ENCODE results near the gene MEFV. TPM values are rescaled to one million over a fixed set of nuclear protein-coding genes. Genes with fewer than 3 reads are reported as not detected.
"Not testable (repeated sequence)": the region's sequence is repeated elsewhere in the genome, so short reads cannot be mapped to it uniquely, and the experiment has no call there.

The MEFV gene
- total RNA-seq, 1 experiment from 2014 or later, result not detected

DNA sequence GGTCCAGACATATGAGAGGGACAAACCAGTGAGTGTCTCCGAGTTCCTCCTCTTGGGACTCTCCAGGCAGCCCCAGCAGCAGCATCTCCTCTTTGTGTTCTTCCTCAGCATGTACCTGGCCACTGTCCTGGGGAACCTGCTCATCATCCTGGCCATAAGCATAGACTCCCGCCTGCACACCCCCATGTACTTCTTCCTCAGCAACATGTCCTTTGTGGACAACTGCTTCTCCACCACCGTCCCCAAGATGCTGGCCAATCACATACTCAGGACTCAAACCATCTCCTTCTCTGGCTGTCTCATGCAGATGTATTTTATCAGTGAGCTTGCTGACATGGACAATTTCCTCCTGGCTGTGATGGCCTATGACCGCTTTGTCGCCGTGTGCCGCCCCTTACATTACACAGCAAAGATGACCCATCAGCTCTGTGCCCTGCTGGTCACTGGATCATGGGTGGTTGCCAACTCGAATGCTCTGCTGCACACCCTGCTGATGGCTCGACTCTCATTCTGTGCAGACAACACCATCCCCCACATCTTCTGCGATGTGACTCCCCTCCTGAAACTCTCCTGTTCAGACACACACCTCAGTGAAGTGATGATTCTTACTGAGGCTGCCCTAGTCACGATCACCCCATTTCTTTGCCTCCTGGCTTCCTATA is 40.7 kb downstream of the MEFV start:
- no peak for DNase-seq (ENCODE audit: low read depth)

DNA sequence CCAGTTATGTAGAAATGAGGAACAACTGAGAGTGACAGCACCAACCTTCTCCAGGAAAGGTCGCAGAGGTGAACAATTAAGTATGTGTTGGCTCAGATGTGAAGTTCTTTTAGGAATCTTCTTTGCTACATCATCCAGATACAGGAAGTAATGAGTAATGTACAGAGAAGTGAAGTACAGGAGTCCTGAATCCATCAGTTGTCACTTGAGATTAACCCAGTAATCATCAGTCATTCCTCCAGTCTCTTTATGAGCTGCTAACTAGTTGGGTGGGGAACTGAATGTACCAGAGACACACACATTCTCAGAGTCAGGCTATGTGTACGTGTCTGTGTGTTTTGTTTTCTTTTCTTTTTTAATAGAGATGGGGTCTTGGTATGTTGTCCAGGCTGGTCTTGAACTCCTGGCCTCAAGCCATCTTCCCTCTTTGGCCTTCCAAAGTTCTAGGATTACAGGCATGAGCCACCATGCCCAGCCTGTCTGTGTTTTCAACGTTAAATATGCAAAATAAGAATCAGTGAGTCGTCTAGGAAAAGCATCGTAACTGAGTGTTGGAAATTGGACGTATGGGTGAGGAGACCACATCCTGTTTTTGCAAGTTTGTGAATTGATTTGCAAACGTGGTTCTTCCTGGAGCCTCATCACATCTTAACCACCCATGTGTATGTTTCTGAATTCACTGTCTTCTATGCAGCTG is 41.4 kb downstream of the MEFV start:
- no peak for DNase-seq (ENCODE audit: low read depth)

DNA sequence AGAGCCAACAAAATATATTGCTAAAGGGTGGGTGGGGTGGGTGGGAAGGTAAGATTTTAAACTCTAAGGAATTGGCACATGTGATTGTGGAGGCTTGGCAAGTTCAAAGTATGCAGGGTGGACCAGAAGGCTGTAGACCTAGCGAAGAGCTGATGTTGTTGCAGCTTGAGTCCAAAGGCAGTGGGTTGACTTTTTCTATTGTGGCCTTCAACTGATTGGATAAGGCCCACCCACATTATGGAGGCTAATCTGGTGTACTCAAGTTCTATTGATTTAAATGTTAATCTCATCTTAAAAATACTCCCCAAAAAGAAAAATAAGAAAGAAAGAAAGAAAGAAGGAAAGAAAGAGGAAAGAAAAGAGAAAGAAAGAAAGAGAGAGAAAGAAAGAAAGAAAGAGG is 43.9 kb downstream of the MEFV start:
- DNase-seq (ENCODE audit: low read depth), result no peak

DNA sequence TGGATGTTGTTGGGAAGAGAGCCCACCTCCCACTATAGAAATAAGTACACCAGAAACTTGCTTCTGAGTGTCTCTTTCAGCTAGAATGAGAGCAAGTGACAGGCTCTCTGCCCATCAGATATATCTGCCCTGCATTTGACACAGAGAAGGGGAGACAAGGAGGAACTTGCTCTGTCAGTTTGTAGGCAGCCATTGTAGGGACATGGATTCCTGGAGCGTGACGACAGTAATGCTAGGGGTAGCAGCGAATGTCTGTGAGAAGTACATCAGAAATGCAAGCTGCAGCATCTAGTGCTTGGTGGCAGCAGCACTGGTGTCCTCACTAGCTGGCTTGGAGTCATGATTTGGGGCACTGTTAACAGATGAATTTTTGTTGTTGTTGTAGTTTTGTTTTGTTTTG is 44.4 kb downstream of the MEFV start:
- no peak for DNase-seq (ENCODE audit: low read depth)

DNA sequence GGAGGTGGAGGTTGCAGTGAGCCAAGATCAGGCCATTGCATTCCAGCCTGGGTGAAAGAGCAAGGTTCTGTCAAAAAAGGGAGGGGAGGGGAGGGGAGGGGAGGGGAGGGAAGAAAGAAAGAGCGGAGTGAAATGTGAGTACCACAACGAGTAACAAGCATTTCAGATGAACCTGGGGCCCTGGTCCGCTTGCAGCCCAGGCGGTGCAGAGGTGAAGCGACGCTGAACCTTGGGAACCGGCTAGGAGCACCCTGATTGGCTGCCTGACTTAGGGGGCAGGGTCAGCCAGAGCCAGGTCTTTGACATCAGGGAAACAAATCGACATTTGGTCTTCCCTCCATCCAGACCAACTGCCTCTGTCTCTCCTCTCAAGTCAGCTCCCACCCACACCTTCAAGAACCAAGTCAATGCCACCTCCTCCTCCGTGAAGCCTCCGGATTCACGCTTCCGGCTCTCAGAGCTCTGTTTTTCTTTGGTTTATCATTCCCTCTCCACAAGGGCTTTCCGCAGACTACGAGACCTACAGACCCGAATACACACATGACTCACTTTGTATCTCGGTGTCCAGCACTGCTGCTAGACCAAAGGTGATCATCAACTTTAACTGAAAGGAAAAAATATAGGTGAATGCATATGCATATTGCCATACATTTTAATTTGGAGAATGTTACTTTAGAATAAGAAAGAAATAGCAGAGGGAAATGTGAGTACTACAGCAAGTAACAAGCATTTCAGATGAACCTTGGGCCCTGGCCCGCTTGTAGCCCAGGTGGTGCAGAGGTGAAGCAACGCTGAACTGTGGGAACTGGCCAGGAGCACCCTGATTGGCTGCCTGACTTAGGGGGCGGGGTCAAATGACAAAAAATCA is 49.1 kb downstream of the MEFV start:
- DNase-seq (ENCODE audit: low read depth), result no peak

DNA sequence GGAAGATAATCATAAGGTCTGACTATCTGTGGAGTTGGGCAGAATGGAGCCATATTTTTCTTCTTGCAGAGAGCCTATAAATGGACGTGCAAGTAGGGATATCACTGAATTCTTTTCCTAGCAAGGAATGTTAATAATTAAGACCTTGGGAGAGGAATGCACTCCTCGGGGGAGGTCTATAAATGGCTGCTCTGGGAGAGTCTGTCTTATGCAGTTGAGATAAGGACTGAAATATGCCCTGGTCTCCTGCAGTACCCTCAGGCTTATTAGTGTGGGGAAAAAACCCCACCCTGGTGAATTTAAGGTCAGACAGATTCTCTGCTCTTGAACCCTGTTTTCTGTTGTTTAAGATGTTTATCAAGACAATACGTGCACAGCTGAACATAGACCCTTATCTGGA is 50.5 kb downstream of the MEFV start:
- DNase-seq (ENCODE audit: low read depth), result not testable (repeated sequence)

DNA sequence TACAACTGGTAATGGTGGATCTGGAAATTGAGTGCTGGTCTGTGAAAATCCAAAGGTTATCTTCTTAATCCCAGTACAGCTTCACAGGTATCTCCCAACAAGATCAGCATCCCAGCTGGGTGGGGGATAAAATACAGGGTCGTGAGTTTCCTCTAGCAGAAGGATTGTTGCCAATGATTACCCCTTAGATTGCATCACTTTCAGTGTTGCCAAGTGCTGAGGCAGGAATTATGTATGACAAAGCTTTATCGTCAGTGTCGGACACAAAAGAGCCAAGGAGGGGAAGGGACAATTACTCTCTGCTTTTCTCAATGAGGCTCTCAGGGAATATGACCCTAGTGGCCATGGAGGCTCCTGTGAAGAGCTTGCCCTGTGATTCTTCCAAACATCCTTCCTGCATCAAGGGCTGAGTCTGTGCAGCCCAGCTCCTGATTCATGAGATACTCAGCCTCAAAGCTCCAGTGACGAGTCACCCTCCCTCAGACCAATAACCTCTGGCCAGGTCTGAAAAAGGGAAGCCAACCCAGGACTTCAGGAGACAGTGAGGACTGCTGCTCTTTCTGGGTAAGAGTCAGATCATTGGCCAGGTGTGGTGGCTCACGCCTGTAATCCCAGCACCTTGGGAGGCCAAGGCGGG is 53.4 kb downstream of the MEFV start:
- no peak for DNase-seq (ENCODE audit: low read depth)

DNA sequence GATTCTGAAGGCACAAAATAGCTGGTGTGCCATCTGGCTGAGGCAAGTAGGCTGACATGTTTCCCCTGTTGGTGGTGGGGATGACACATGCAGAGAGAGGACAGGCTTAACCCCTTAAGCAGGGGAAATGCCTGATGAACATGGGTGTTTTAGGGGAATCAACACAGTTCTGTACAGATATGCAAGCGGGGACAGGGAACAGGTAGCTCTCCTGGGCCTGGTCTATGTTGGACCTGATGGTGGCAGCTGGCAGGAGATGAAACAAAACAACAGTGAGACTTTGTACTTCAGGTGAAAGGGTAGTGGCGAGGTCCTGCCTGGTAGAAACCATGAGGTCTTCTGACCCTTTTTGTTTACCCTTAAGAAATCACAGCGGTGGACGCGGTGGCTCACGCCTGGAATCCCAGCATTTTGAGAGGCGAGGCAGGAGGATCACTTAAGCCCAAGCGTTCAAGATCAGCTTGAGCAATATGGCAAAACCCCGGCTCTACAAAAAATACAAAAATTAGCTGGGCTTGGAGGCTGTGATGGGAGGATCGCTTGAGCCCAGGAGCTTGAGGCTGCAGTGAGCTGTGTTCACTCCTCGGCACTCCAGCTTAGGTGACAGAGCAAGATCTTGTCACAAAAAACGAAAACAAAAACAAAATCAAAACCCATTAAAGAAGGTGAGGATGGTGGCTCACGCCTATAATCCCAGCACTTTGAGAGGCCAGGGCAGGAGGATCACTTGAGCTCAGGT is 57.9 kb downstream of the MEFV start:
- no peak for DNase-seq (ENCODE audit: low read depth)

DNA sequence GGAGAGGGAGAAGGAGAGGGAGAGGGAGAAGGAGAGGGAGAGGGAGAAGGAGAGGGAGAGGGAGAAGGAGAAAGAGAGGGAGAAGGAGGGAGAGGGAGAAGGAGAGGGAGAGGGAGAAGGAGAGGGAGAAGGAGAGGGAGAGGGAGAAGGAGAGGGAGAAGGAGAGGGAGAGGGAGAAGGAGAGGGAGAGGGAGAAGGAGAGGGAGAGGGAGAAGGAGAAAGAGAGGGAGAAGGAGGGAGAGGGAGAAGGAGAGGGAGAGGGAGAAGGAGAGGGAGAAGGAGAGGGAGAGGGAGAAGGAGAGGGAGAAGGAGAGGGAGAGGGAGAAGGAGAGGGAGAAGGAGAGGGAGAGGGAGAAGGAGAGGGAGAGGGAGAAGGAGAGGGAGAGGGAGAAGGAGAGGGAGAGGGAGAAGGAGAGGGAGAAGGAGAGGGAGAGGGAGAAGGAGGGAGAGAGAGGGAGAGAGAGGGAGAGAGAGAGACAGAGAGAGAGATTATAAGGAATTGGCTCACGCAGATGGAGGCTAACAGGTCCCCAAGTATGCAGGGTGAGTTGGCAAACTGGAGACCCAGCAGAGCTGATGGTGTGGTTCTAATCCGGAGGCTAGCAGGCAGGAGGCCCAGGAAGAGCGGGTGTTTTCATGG is 58.6 kb downstream of the MEFV start:
- not testable (repeated sequence) for DNase-seq (ENCODE audit: low read depth)

DNA sequence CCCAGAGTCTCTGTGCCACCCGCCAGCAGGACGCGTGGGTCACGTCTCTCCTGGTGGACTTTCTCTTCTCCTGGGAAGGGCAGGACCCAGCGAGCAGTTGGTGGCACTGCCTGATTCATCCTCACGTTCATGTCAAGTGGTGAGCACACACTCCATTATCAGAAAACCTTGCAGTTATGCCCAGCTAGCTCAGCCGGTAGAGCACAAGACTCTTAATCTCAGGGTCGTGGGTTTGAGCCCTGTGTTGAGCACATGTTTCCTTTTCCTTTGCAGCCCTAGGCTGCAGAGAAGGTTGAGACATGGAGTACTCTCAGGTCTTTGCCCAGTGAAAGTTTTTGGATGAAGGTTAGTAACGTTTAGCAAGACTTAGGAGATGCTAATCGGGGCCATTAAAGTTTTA is 60.5 kb downstream of the MEFV start:
- DNase-seq (ENCODE audit: low read depth), result no peak

DNA sequence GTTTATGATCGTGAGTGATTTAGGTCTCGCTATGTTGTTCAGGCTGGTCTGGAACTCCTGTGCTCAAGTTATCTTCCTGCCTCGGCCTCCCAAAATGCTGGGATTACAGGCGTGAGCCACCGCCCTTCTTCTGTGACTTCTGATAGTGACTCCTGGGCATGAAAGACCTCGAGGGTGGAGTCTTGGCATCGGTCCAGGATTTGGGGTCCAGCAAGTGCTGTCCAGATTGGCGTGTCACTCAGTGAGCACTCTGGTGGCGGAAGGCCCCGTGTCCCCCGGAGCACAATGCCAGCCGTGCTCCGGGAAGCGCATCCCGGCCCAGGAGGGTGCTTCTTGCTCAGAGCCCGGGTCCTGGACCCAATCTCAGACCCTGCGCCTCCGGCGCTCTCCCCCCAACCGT is 61.6 kb downstream of the MEFV start:
- no peak for DNase-seq (ENCODE audit: low read depth)

DNA sequence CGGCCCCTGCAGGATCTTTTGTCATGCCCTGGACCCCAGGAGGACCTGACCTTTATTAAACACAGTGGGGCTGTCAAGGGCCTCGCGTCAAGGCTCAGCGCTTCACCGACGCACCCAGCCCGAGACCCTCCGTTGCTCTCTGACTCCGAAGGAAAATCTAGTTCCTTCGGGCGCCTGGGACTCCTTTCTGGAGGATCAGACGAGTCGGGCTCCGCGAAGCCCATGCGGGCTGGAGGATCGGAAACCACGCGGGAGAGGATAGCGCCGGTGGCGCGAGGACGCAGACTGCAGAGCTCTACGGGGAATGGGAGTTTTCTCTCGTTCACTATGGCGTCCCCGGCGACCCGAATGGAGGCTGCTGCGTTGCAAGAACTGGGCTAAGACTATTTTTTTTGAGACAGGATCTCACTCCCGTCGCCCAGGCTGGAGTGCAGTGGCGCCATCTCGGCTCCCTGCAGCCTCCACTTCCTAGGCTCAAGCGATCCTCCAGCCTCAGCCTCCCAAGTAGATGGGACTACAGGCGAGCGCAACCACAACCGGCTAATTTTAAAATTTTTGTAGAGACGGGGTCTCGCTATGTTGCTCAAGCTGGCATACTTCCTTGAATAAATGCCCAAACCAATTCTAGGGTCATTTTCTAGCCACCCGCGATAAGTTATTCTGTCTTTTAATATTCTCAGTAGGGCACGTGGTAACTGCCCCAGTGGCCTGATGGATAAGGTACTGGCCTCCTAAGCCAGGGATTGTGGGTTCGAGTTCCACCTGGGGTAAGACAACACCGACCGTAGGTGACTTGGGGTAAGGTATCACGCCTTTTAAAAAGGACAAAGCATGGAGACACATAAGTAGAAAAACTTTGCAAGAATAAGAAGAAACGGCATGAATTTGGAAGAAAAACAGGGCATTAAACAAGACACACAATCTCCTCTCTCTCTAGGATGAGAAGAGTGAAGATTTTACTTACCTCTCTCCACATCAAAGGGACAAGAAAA is 62.9 kb downstream of the MEFV start:
- no peak for DNase-seq (ENCODE audit: low read depth)

DNA sequence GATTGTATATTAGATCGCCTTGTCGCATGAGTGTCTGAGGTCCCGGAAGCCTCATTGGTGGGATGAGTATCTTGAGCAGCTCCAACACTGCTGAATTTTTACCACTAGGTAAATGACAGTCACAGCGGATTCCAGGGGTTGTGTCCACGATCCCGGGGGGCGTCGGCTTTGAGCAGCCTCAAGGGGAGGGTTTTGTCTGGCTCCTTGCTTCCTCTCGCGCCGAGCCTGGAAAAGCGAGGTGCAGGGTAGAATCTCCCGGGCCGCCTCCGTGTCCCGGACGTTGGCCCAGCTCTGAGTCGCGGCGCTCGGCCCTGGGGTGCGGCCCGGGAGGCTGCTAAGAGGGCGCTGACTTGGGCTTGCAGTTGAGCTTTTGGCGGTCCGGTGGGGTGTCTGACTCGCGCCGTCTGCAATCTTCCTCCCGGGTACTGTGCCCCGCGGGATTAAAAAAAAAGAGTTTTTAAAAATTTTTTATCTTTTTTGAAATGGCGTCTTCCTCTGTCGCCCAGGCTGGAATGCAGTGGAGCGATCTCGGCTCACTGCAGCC is 63.9 kb downstream of the MEFV start:
- no peak for DNase-seq (ENCODE audit: low read depth)

Other genes starting within 250 kb of the MEFV start
- gene CLDN9, start 243.7 kb downstream of the MEFV start, total RNA-seq (2014; rRNA removed; shearing (Covaris generic)), result not detected in 2 replicates
- 0.27 and 0.34 TPM in 2 replicates for gene CLDN6, start 238.4 kb downstream of the MEFV start, total RNA-seq (2014; rRNA removed; shearing (Covaris generic))
- gene TNFRSF12A, start 236.3 kb downstream of the MEFV start, total RNA-seq (2014; rRNA removed; shearing (Covaris generic)), result 662 and 743 TPM in 2 replicates
- 28.1 and 47.8 TPM in 2 replicates for gene HCFC1R1, start 232.7 kb downstream of the MEFV start, total RNA-seq (2014; rRNA removed; shearing (Covaris generic))
- gene THOC6, start 232.6 kb downstream of the MEFV start, total RNA-seq (2014; rRNA removed; shearing (Covaris generic)), result 29.9 and 31.7 TPM in 2 replicates
- not detected in 2 replicates for gene BICDL2, start 219.7 kb downstream of the MEFV start, total RNA-seq (2014; rRNA removed; shearing (Covaris generic))
- gene MMP25, start 210.1 kb downstream of the MEFV start, total RNA-seq (2014; rRNA removed; shearing (Covaris generic)), result 0.02 TPM in 1 of 2 replicates, not detected in the other
- 51.5 and 62.5 TPM in 2 replicates for gene IL32, start 191.0 kb downstream of the MEFV start, total RNA-seq (2014; rRNA removed; shearing (Covaris generic))
- not detected in 2 replicates for gene ZSCAN10, start 157.3 kb downstream of the MEFV start, total RNA-seq (2014; rRNA removed; shearing (Covaris generic))
- 13.5 and 15.4 TPM in 2 replicates for gene ZNF205, start 144.0 kb downstream of the MEFV start, total RNA-seq (2014; rRNA removed; shearing (Covaris generic))
- gene ZNF213, start 121.6 kb downstream of the MEFV start, total RNA-seq (2014; rRNA removed; shearing (Covaris generic)), result 1.1 and 6.2 TPM in 2 replicates
- gene OR1F1, start 68.4 kb downstream of the MEFV start, total RNA-seq (2014; rRNA removed; shearing (Covaris generic)), result 0.15 TPM in 1 of 2 replicates, not detected in the other
- 10.0 and 17.4 TPM in 2 replicates for gene ZNF200, start 21.5 kb downstream of the MEFV start, total RNA-seq (2014; rRNA removed; shearing (Covaris generic))
- gene ZNF263, start 26.9 kb upstream of the MEFV start, total RNA-seq (2014; rRNA removed; shearing (Covaris generic)), result 37.4 and 48.8 TPM in 2 replicates
- 7.5 and 10.6 TPM in 2 replicates for gene TIGD7, start 48.8 kb upstream of the MEFV start, total RNA-seq (2014; rRNA removed; shearing (Covaris generic))
- gene ZNF75A, start 48.9 kb upstream of the MEFV start, total RNA-seq (2014; rRNA removed; shearing (Covaris generic)), result 16.5 and 22.7 TPM in 2 replicates
- gene OR2C1, start 99.3 kb upstream of the MEFV start, total RNA-seq (2014; rRNA removed; shearing (Covaris generic)), result not detected in 2 replicates
- gene ZSCAN32, start 144.4 kb upstream of the MEFV start, total RNA-seq (2014; rRNA removed; shearing (Covaris generic)), result 19.6 and 22.9 TPM in 2 replicates
- 11.8 and 14.1 TPM in 2 replicates for gene ZNF174, start 144.6 kb upstream of the MEFV start, total RNA-seq (2014; rRNA removed; shearing (Covaris generic))
- gene ZNF597, start 186.9 kb upstream of the MEFV start, total RNA-seq (2014; rRNA removed; shearing (Covaris generic)), result 3.4 and 4.9 TPM in 2 replicates
- gene NAA60, start 187.0 kb upstream of the MEFV start, total RNA-seq (2014; rRNA removed; shearing (Covaris generic)), result 9.1 and 18.8 TPM in 2 replicates
- gene C16orf90, start 238.9 kb upstream of the MEFV start, total RNA-seq (2014; rRNA removed; shearing (Covaris generic)), result not detected in 2 replicates
- gene CLUAP1, start 244.4 kb upstream of the MEFV start, total RNA-seq (2014; rRNA removed; shearing (Covaris generic)), result 13.9 and 16.5 TPM in 2 replicates